ENCODE results near the gene ERBB2. TPM values are rescaled to one million over a fixed set of nuclear protein-coding genes. Genes with fewer than 3 reads are reported as not detected.

ERBB2 gene
- total RNA-seq, 2 donors from 2014 or later, result 73.5 to 85.5 TPM

DNA sequence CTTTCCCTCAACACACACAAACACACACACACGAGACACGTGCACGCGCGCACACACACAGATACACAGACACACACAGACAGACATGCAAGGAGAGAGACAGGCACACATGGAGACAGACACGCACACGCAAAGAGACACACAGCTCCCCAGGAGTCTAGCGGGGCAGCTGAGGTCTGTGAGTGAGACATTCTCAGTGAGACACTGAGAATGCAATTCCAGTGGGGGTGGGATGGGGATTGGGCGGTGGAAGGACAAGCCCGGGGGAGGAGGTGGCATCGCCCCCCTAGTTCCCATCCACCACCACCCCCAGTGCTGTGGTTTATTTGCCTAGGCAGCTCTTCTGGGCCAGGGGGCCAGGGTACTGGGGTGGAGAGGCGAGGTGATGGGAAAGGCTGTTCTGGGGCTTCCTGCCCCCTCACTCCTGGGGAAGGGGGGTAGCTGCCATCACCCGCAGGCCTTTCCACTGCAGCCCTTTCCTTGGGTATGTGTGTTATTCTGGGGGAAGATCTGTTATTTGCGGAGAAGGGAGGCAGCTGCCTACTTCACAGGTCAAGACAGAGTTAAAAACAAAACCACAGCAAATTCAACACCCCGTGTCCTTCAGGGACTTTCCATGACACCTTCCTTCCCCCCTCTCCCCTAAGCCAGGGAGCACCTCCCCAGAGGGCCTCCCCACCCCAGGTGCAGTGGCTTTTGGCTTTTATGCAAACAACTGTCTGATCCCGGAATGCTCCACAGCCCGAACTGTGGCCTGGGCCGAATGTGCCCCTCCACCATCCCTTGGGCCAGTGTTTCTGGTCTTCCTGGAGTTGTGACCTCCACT lies 55.9 kb downstream of the ERBB2 start:
- Histone ChIP-seq H3K9me3 (no peaks in the 10 kb centered on the region), H3K4me3 (no peak overlapping the region), H3K27me3 (no peaks in the 10 kb centered on the region), H3K4me1 (peaks cover 0 to 18% of the 10 kb centered on the region in 2 donors), H3K36me3 (no peaks in the 10 kb centered on the region), H3K27ac (peak overlapping the region; percentile 86 to 91)
- DNase-seq (ENCODE audit: low spot score), result no peak
- TF ChIP-seq, protein P1, sequence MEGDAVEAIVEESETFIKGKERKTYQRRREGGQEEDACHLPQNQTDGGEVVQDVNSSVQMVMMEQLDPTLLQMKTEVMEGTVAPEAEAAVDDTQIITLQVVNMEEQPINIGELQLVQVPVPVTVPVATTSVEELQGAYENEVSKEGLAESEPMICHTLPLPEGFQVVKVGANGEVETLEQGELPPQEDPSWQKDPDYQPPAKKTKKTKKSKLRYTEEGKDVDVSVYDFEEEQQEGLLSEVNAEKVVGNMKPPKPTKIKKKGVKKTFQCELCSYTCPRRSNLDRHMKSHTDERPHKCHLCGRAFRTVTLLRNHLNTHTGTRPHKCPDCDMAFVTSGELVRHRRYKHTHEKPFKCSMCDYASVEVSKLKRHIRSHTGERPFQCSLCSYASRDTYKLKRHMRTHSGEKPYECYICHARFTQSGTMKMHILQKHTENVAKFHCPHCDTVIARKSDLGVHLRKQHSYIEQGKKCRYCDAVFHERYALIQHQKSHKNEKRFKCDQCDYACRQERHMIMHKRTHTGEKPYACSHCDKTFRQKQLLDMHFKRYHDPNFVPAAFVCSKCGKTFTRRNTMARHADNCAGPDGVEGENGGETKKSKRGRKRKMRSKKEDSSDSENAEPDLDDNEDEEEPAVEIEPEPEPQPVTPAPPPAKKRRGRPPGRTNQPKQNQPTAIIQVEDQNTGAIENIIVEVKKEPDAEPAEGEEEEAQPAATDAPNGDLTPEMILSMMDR (IDR thresholded peaks at IDR 0.05), result no peak

DNA sequence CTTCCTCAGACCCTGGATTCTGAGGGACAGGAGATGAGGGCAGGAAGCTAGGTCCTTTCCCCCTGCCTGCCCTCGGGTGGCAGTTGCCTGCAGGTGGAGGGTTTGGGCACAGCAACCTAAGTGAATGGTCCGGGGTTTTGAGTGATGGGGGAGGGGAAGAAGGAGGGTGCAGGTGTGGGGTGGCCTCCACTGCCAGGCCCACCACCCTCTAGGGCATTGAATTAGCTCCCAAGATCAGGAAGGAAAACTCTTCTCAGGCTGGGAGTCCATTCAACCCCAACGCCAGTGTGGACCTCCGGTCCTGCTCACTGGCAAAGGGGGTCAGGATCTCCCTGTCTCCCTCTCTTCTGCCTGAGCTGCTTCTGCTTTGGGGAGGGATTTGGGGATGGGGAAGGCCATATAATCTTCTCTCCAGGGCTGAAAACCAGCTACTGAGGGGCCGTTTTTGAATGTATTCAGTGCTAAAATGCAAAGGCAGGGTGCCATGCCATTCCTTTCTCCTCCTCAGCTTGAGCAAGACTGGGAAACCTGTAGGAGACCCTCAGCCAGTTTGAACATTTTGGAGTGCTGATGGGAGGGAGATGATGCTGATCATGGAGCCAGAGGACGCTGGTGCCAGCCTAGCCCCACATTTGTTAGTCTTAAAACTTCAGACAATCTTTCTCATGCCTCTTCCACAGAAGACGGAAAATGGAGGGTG lies 56.7 kb downstream of the ERBB2 start:
- Histone ChIP-seq H3K4me1 (peaks cover 0 to 18% of the 10 kb centered on the region in 2 donors), H3K27ac (no peak overlapping the region), H3K36me3 (no peaks in the 10 kb centered on the region), H3K9me3 (no peaks in the 10 kb centered on the region), H3K4me3 (no peak overlapping the region), H3K27me3 (no peaks in the 10 kb centered on the region)
- DNase-seq (ENCODE audit: low spot score), result no peak
- TF ChIP-seq, protein P1 (IDR thresholded peaks at IDR 0.05), result no peak

DNA sequence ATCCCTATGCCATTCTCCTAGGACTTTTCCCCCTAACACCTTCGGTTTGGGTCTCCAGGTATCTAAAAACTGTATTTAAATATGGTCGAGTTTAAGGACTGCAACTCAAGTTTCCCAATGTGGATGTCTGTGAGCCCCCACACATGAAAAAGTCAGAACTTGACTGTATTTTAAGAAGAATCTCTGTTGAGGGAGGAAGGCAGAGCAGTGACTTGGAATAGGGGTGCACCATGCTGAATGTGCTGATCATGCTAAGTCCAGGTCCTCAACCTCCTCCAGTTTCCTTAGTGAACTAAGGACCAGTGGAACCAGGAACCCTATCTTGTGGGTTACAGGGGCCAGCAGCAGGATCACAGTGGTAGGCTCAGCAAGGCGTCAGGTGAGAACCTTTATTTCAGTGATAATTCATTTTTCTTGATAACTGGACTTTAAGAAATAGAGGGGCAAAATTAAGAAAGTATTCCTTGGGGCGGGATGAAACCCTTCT lies 57.4 kb downstream of the ERBB2 start:
- no peak overlapping the region for H3K27ac ChIP-seq
- no peak overlapping the region for H3K4me3 ChIP-seq
- H3K27me3 ChIP-seq, result no peaks in the 10 kb centered on the region
- TF ChIP-seq, protein P1 (IDR thresholded peaks at IDR 0.05), result no peak
- no peaks in the 10 kb centered on the region for H3K36me3 ChIP-seq
- no peaks in the 10 kb centered on the region for H3K9me3 ChIP-seq
- no peak for DNase-seq (ENCODE audit: low spot score)
- peaks cover 0 to 18% of the 10 kb centered on the region in 2 donors for H3K4me1 ChIP-seq

DNA sequence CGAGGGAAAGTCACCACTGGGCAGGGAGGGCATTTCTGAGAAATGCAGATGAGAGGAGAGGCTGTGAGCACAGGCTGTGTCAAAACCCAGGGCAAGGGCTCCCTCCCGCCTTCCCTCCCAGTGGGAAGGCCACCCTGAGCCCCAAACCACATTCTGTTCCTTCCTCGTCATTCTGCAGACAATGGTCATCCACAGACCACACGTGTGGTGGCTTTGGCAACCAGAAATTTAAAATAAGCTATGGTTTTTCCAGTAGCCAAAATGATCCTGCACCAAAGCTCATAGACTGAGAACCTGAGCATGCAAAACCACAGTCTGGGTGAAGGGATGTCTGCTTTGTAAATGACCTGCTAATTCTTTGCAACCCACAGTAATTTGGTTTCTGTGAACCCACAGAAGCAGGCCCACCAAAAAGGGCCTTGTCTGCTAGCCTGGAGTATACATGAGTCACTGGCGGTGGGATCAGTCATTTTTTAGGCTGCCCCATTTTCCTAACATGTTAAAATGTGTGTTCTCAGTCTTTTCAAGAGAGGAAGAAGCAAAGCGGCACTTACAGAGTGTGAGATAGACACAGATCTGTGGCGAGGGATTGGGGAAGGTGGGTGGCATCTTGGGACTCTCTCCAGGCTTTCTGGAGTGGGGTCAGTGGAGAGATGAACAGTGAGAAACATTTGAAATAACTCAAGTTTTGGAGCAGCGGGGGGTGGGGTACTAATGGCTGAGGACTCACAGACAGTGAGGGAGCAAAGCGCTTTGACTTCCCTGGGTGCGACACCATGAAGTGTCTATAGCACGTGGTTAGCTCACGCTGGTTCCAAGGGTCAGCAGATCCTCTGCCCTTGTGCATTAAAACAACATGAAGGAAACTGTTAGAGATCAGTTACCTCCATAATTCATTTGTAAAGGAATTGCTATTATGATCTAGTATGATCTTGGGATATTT lies 58.3 kb downstream of the ERBB2 start:
- H3K9me3 ChIP-seq, result no peaks in the 10 kb centered on the region
- H3K27me3 ChIP-seq, result no peaks in the 10 kb centered on the region
- no peak for DNase-seq (ENCODE audit: low spot score)
- H3K27ac ChIP-seq, result no peak overlapping the region
- TF ChIP-seq, protein P1 (IDR thresholded peaks at IDR 0.05), result no peak
- H3K36me3 ChIP-seq, result no peaks in the 10 kb centered on the region
- H3K4me3 ChIP-seq, result no peak overlapping the region
- peaks cover 0 to 14% of the 10 kb centered on the region in 2 donors for H3K4me1 ChIP-seq

DNA sequence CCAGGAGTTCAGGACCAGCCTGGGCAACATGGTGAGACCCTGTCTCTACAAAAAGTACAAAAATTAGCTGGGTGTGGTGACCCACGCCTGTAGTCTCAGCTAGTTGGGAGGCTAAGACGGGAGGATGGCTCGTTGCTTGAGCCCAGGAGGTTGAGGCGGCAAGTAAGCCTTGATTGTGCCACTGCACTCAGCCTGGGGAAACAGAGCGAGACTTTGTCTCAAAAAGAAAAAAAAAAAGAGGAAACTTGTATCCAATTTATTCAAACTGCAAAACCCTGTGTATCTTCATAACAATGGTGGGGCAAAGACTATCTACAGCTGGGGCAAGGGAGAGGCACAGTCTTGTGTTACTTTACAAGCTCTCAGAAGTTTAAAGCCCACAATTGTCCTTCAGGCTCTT lies 59.3 kb downstream of the ERBB2 start:
- DNase-seq (ENCODE audit: low spot score), result no peak
- no peak overlapping the region for H3K27ac ChIP-seq
- TF ChIP-seq, protein P1 (IDR thresholded peaks at IDR 0.05), result no peak
- H3K27me3 ChIP-seq, result no peaks in the 10 kb centered on the region
- H3K36me3 ChIP-seq, result no peaks in the 10 kb centered on the region
- peaks cover 0 to 5% of the 10 kb centered on the region in 2 donors for H3K4me1 ChIP-seq
- no peaks in the 10 kb centered on the region for H3K9me3 ChIP-seq
- H3K4me3 ChIP-seq, result no peak overlapping the region

Measured in right atrium auricular region (tissue), 2 donors.